SK-N-MC (cell line): ENCODE measurements around the gene SMIM20.
"Not testable (repeated sequence)": the region's sequence is repeated elsewhere in the genome, so short reads cannot be mapped to it uniquely, and the experiment has no call there.

ENCODE experiments used
- DNase-seq: peaks from one replicate; pipeline ENCODE4 v3.0.0-alpha.2; 2011; ENCODE audit warnings: low read depth, low spot score
- H3K27ac ChIP-seq: fragments of 200-600 bp; sonication (generic); 2 replicates; pipeline ENCODE4 v1.5.1; 2016; ENCODE audit warnings: mixed run types
- H3K36me3 ChIP-seq: fragments of 200-600 bp; sonication (generic); 2 replicates; pipeline ENCODE4 v1.6.1; 2017; ENCODE audit warnings: antibody characterized with exemption, low read length, mixed read lengths; ENCODE audit not compliant: insufficient read depth
- H3K4me3 ChIP-seq: fragments of 200-600 bp; sonication (generic); 2 replicates; pipeline ENCODE4 v1.5.1; 2016
- H3K9ac ChIP-seq: fragments of 200-600 bp; sonication (generic); 2 replicates; pipeline ENCODE4 v1.8.0; 2017; ENCODE audit warnings: mixed run types, mixed read lengths; ENCODE audit not compliant: insufficient read length
- H3K9me3 ChIP-seq: fragments of 200-600 bp; sonication (generic); 2 replicates; pipeline ENCODE4 v1.6.1; 2017; ENCODE audit warnings: low read depth, mild to moderate bottlenecking, antibody characterized with exemption, low read length, moderate library complexity, mixed read lengths
- EZH2 ChIP-seq: fragments of 200-600 bp; sonication (generic); IDR thresholded peaks from one replicate; pipeline ENCODE4 v1.6.1; 2017; ENCODE audit warnings: antibody characterized with exemption
- FOXP2 ChIP-seq: optimal IDR thresholded peaks from 2 replicates; pipeline ENCODE3; 2011; ENCODE audit warnings: mild to moderate bottlenecking, moderate library complexity; ENCODE audit not compliant: insufficient read depth; ENCODE audit errors: extremely low read length, control extremely low read depth
- POLR2AphosphoS5 ChIP-seq: IDR thresholded peaks from 2 replicates; pipeline ENCODE4 v1.6.1; 2012; ENCODE audit warnings: mild to moderate bottlenecking, low read depth, low read length, borderline replicate concordance

Gene SMIM20

DNA sequence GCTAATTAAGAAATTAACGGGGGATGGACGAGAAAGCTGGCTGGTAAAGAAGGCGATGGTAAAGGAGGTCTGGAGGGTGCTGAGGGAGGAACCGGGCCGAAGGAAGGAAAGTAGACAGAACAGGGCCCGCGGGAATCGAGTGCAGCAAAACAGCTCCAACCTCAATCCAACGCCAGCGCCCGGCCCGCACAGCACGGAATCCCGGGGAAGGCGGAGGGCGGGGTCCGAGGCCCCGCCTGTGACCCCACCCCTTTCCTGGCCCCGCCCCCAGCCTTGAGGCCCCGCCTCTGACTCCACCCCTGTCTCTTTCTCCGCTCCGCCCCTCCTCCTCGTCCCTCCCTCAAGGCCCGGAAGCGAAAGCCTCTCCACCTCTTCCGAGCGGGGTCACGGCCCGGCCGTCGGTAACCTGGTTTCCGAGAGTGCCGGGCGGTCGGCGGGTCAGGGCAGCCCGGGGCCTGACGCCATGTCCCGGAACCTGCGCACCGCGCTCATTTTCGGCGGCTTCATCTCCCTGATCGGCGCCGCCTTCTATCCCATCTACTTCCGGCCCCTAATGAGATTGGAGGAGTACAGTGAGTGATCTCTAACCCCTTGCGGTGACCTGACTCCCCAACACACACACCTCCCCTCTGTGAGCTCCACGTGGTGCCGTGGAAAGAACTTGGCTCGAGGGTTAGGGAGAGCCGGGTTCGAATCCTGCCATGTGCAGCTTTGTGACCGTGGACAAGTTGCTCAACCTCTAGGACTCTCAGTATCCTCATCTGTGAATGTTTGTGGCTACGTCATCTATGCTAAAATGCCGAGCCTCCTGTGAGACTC, at the start of gene SMIM20:
SMIM20 (plus strand) TSS at position 370 of the 819 bp plus-strand sequence; CDS start at position 464, 94 bp downstream.
- TF ChIP-seq FOXP2 (no peak), POLR2AphosphoS5 (peak; percentile 61; the same call in 1 of the 2 replicates)
- H3K9me3 ChIP-seq, result no peaks in the 10 kb centered on the region
- no peaks in the 10 kb centered on the region for H3K36me3 ChIP-seq
- no peak for DNase-seq
- peak within 1 kb of the TSS; percentile 31; the same call in 1 of the 2 replicates for H3K27ac ChIP-seq
- H3K9ac ChIP-seq, result peak within 1 kb of the TSS; percentile 75
- peak within 1 kb of the TSS; percentile 84 for H3K4me3 ChIP-seq

- Histone ChIP-seq H3K4me3 (no peak overlapping the region), H3K9me3 (no peaks in the 10 kb centered on the region), H3K9ac (no peak overlapping the region), H3K27ac (no peak overlapping the region), H3K36me3 (no peaks in the 10 kb centered on the region)
- DNase-seq, result no peak
- TF ChIP-seq EZH2, result no peak
- no peak for TF ChIP-seq FOXP2
- no peak for TF ChIP-seq POLR2AphosphoS5
Observed at GRCh38 chr4:25865586-25865985, 48.4 kb upstream of the SMIM20 start.

DNA sequence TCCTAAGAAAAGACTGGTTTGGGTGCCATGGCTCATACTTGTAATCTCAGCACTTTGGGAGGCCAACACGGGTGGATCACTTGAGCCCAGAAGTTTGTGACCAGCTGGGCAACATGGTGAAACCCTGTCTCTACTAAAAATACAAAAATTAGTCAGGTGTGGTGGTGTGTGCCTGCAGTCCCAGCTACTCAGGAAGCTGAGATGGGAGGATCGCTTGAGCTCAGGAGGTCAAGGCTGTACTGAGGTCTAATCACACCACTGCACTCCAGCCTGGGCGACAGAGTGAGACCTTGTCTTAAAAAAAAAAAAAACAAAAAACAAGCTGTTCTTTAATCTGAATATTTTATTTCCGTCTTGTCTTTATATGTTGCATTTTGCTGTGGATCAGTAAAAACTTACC, 47.6 kb upstream of the SMIM20 start:
- not testable (repeated sequence) for DNase-seq, H3K9me3 ChIP-seq, H3K9ac ChIP-seq, H3K36me3 ChIP-seq, H3K4me3 ChIP-seq, H3K27ac ChIP-seq

DNA sequence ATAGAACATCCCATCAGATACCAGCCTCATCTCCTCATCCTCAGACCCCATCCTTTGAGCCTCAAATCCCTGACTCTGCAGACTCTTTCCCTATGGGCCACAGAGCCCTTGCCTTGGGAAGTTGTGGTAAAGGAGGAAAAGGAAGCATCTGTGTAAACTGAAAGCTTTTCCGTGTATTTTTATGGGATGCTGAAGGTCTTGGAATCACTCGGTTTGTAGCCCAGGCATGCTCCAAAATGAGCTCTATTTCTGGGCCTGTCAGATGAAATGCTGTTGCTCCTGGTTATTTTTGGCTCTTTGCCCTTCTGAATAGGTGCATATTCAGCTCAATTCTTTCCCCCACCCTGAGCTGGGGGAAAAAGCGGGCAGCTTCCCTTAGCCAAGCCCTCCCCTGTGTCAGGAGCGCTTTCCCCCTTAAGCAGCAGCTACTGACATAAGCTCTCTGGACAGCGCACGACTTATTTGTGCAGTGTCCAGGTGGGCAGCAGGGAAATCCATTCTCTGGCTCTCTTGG, 46.2 kb upstream of the SMIM20 start:
- Histone ChIP-seq H3K36me3 (no peaks in the 10 kb centered on the region), H3K27ac (no peak overlapping the region), H3K4me3 (no peak overlapping the region), H3K9ac (no peak overlapping the region), H3K9me3 (no peaks in the 10 kb centered on the region)
- TF ChIP-seq EZH2, result no peak
- TF ChIP-seq POLR2AphosphoS5, result no peak
- TF ChIP-seq FOXP2, result no peak
- DNase-seq, result no peak

DNA sequence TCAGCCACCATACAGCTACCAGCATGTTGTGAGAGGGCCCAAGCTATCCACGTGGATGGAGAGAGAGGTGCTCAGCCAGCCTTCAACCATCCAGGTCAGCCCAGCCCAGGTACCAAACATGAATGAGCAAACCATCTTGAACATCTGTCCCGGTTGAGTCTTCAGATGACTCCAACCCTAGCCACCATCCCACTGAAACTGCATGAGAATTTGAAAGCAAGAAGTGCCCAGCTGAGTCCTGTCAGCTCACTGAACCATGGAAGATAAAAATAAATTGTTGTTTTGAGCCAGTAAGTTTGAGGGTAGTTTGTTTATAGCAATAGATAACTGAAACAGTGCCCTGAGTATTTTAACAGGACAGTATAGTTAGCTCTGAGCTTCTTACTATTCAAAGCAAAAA, 43.9 kb upstream of the SMIM20 start:
- H3K36me3 ChIP-seq, result no peaks in the 10 kb centered on the region
- no peak overlapping the region for H3K4me3 ChIP-seq
- TF ChIP-seq EZH2 (no peak), FOXP2 (no peak)
- H3K9ac ChIP-seq, result no peak overlapping the region
- H3K27ac ChIP-seq, result no peak overlapping the region
- DNase-seq, result no peak
- no peaks in the 10 kb centered on the region for H3K9me3 ChIP-seq

DNA sequence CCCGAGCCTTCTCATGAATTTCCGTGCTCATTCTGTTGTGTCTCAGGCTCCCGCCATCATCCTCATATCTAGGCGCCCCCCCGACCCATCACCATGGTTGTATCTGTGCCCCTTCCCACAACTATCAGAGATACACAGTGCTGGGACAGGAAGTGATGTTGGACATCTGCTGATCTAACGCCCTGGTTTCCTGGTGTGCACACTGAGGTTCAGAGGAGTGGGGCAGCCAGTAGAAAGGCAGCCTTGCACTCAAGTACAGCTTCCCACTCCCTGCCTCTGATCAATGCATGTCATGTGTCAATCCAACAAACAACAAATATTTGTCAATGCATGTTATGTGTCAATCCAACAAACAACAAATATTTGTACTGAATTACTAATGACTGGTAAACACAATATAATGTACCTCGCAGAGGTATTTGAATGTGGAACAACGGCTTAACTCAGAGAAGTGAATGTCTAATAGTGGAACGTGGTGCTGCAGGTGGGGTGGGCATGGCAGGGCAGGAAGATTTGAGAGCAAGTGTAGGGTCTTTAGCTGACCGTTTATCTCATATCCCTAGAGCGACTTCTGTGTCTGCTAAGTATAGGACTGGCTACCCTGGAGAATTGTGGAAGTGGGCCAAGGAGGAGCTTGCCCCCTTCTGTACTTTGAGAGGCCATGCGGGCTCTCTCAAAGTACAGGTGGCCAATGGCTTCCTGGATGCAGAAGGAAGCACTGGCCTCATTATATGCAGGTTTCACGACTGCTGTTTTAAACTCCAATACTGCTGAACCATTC, 41.0 kb upstream of the SMIM20 start:
- no peaks in the 10 kb centered on the region for H3K9me3 ChIP-seq
- H3K9ac ChIP-seq, result no peak overlapping the region
- no peak overlapping the region for H3K4me3 ChIP-seq
- no peaks in the 10 kb centered on the region for H3K36me3 ChIP-seq
- TF ChIP-seq EZH2, result no peak
- TF ChIP-seq POLR2AphosphoS5, result no peak
- TF ChIP-seq FOXP2, result no peak
- H3K27ac ChIP-seq, result no peak overlapping the region
- DNase-seq, result no peak

GRCh38 chr4:25873632-25874129, 40.3 kb upstream of the SMIM20 start:
- H3K36me3 ChIP-seq, result no peaks in the 10 kb centered on the region
- no peak for TF ChIP-seq FOXP2
- TF ChIP-seq POLR2AphosphoS5, result no peak
- no peak for TF ChIP-seq EZH2
- H3K9me3 ChIP-seq, result no peaks in the 10 kb centered on the region
- H3K9ac ChIP-seq, result no peak overlapping the region
- H3K27ac ChIP-seq, result no peak overlapping the region
- H3K4me3 ChIP-seq, result no peak overlapping the region
- no peak for DNase-seq

DNA sequence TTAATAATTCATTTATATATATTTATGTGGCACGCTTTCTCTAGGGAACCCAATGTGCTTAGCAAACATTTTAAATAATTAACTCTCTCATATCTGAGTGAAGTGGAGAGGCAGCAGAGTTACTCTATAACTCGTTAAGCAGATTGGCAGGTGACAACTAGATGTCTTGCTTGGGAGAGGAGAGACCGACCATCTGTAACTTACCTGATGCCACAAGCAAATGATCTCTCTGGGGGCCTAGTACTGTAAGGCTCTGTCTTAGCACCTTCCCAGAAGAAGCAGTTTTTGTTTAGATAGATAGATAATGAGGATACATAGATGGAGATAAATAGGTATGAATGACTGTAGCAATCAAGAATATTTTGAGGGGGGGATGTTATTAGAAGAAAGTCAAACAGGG, 39.4 kb upstream of the SMIM20 start:
- H3K27ac ChIP-seq, result no peak overlapping the region

More for the DNA sequence above, 39.4 kb upstream of the SMIM20 start:
- Histone ChIP-seq H3K36me3 (no peaks in the 10 kb centered on the region), H3K9me3 (no peaks in the 10 kb centered on the region), H3K4me3 (no peak overlapping the region), H3K9ac (no peak overlapping the region)
- no peak for DNase-seq
- no peak for TF ChIP-seq FOXP2
- no peak for TF ChIP-seq EZH2
- TF ChIP-seq POLR2AphosphoS5, result no peak
